Activated CD4-positive, alpha-beta memory T cell treated with anti-CD3 and anti-CD28 coated beads for 36 hours (primary cell): ENCODE measurements around the gene MAGEH1. TPM values are rescaled to one million over a fixed set of nuclear protein-coding genes. Genes with fewer than 3 reads are reported as not detected.

ENCODE experiments used
- microRNA-seq: library from miRNA; unstranded; fragments of <30 nt; microRNA quantifications from one replicate; pipeline ENCODE4 v1.2.0, GENCODE V29; 2022; ENCODE audit warnings: borderline number of aligned reads, borderline microRNAs expressed, borderline replicate concordance
- total RNA-seq, 2 experiments: library from RNA; stranded (reverse); gene quantifications; one replicate each; pipeline ENCODE4 v1.2.3, GENCODE V29; 2021

Gene MAGEH1
- total RNA-seq, 2 experiments from 2014 or later: 19.1 to 20.0 TPM

Small RNA genes within 50 kb of the gene (microRNA-seq; reads per million reads assigned to microRNA genes)
- gene MIR4536-1: not detected
- not detected for gene MIR4536-2

Other genes with a start within 250 kb of the MAGEH1 start
- under 1 TPM; 0.68 to 0.88 TPM for gene PAGE5, start 231.8 kb upstream of the MAGEH1 start, total RNA-seq
- not detected for gene PAGE3, start 187.2 kb upstream of the MAGEH1 start, total RNA-seq
- gene USP51, start 37.7 kb downstream of the MAGEH1 start, total RNA-seq: 1 to 10 TPM; 1.6 to 2.1 TPM
- gene FOXR2, start 171.3 kb downstream of the MAGEH1 start, total RNA-seq: not detected